Lower leg skin (tissue), 4 donors: Measurements from ENCODE around the gene LZTS2. TPM values are rescaled to one million over a fixed set of nuclear protein-coding genes. Genes with fewer than 3 reads are reported as not detected.

Experiments used
- DNase-seq, 2 donors: peaks; one replicate each; pipeline ENCODE4 v3.0.0-alpha.2; 2019; ENCODE audit warnings: low spot score in 2 of 2
- H3K4me3 ChIP-seq: fragments of 200-600 bp; sonication (generic); 2 replicates; pipeline ENCODE4 v1.5.1; 2017; ENCODE audit warnings: mild to moderate bottlenecking, low read depth; ENCODE audit not compliant: poor library complexity, severe bottlenecking
- POLR2A ChIP-seq, 2 donors: fragments of 450-650 bp; IDR thresholded peaks; one replicate each; pipeline ENCODE4 v1.6.1; 2016 to 2017; ENCODE audit warnings: antibody characterized with exemption in 2 of 2, mild to moderate bottlenecking in 1 of 2, moderate library complexity in 1 of 2
- WGBS, 2 donors: methylation state at CpG; one replicate each; pipeline ENCODE4 v1.1.5; 2018; 5-methylcytosine and 5-hydroxymethylcytosine counted together
- intact Hi-C: fragments of 100-400 bp; cut with DNase I; formaldehyde crosslinking; loops from one replicate; pipeline ENCODE4 v1.15.0; 2023; ENCODE audit warnings: low total_unique reads
- total RNA-seq, 4 donors: library from RNA; depleted of rRNA; stranded (reverse); fragments of >200 nt; gene quantifications; one replicate each; pipeline ENCODE4 v1.1.0, GENCODE V29; 2016
- TF ChIP-seq, protein P1 (sequence below), 3 donors: fragments of 450-650 bp; IDR thresholded peaks; one replicate each; pipeline ENCODE4 v1.5.1; 2016; ENCODE audit warnings: antibody characterized with exemption in 3 of 3, mild to moderate bottlenecking in 3 of 3, moderate library complexity in 2 of 3

The LZTS2 gene
- total RNA-seq, 4 donors from 2014 or later, result 58.9 to 81.4 (median 71.2) TPM

GRCh38 chr10:100980711-100981110 is 18.9 kb upstream of the LZTS2 start:
- H3K4me3 ChIP-seq, result no peak overlapping the region
- peak in 1 of 2 donors; percentile 77 for DNase-seq
- 93 to 94% methylated on average over 7 of the region's 7 CpGs for WGBS, 2 donors
- no peak for TF ChIP-seq POLR2A (IDR thresholded peaks at IDR 0.05)
- TF ChIP-seq, protein P1, sequence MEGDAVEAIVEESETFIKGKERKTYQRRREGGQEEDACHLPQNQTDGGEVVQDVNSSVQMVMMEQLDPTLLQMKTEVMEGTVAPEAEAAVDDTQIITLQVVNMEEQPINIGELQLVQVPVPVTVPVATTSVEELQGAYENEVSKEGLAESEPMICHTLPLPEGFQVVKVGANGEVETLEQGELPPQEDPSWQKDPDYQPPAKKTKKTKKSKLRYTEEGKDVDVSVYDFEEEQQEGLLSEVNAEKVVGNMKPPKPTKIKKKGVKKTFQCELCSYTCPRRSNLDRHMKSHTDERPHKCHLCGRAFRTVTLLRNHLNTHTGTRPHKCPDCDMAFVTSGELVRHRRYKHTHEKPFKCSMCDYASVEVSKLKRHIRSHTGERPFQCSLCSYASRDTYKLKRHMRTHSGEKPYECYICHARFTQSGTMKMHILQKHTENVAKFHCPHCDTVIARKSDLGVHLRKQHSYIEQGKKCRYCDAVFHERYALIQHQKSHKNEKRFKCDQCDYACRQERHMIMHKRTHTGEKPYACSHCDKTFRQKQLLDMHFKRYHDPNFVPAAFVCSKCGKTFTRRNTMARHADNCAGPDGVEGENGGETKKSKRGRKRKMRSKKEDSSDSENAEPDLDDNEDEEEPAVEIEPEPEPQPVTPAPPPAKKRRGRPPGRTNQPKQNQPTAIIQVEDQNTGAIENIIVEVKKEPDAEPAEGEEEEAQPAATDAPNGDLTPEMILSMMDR (IDR thresholded peaks at IDR 0.05), result no peak
- intact Hi-C loops, result no loop called here

DNA sequence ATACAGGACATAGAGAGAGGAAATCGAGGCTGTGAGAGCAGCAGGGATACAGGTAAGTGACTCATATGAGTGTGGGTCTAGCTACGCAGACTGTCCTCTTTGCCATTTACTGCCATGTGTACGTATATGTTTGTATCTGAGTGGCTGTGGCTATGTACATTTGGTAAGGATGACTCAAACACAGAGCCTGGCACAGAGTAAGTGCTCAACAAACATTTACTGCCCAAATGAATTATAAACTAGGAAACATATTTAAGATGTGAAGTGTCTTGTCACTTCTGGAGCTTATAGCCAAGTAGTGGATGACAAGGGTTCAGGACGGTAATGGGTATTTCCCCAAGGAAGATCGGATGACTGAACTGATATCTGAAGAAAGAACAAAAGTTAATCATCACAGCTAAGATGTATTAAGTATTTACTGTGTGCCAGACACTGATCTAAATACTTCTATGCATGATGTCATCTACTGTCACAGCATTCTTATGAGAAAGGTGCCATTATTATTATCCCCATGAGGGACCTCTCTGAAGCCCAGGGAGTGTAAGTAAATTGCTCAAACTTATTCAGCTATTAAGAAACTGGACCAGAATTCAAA is 18.3 kb upstream of the LZTS2 start:
- peak in 1 of 2 donors; percentile 2 for DNase-seq
- WGBS, 2 donors, result 83 to 86% methylated on average over 5 of the region's 5 CpGs
- TF ChIP-seq, protein P1 (IDR thresholded peaks at IDR 0.05), result no peak
- TF ChIP-seq POLR2A (IDR thresholded peaks at IDR 0.05), result no peak
- intact Hi-C loops, result no loop called here
- no peak overlapping the region for H3K4me3 ChIP-seq

DNA sequence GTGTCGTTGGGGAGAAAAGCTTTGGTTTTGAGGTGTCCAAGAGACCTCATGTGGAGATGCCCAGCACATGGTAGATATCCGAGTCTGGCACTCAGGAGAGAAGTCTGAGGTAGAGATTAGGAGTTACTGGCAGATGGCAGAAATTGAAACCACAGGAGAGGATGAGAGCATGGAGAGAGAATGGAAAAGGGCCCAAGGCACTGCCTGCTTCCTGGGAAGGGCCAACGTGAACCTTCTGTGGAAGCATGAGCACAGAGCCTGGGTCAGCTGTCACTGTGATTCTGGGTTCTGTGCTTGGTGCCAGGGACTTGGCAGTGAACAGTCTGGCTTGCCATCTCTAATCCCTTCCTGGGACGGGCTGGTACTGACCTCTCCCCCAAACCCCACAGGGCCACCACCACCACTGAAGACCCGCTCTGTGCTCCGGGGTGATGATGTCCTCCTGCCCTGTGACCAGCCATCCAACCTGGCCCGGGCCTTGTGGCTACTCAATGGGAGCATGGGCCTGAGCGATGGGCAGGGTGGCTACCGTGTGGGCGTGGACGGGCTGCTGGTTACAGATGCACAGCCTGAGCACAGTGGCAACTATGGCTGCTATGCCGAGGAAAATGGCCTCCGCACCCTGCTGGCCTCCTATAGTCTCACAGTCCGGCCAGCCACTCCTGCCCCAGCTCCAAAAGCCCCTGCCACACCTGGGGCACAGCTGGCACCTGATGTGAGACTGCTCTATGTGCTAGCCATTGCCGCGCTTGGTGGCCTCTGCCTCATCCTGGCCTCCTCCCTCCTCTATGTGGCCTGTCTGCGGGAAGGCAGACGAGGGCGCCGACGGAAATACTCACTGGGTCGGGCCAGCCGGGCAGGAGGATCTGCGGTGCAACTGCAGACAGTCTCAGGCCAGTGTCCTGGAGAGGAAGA is 16.4 kb upstream of the LZTS2 start:
- no peak overlapping the region for H3K4me3 ChIP-seq
- intact Hi-C loops, result no loop called here
- 84 to 87% methylated on average over 20 to 24 of the region's 24 CpGs for WGBS, 2 donors
- no peak for TF ChIP-seq POLR2A (IDR thresholded peaks at IDR 0.05)
- TF ChIP-seq, protein P1 (IDR thresholded peaks at IDR 0.05), result no peak
- DNase-seq, result peak in 1 of 2 donors; percentile 77

DNA sequence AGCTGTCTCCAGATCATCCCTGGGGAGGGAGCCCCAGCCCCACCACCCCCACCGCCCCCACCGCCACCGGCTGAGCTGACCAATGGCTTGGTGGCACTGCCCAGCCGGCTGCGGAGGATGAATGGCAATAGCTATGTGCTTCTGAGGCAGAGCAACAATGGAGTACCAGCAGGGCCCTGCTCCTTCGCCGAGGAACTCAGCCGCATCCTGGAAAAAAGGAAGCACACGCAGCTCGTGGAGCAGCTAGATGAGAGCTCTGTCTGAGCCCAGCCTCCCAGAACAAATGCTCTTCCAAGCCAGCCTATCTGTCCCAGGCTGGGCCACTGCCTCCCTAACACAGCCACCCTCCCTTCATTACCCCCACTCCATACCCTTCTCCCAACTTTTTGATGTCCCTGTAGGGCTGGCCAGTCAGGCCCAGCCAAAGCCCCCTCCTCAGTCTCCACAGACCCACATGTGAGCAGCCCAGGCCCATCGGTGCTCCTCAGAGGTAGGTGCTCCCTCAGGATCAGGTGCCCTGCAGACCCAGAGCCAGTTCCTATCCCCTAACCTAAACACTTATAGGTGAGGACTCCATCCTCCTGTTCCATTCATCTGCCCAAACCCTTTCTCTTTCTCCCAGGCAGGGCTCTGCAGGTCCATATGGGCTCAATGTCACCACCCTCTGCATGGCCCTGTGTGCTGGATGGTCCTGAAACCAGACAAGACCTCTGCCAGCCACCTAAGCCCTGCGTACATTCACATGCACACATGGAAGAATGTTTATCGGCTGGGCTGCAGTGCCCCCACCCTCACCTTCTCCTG is 15.5 kb upstream of the LZTS2 start:
- DNase-seq, result peak in 1 of 2 donors; percentile 54
- intact Hi-C loops, result no loop called here
- 88 to 89% methylated on average over 11 to 13 of the region's 13 CpGs for WGBS, 2 donors

DNA sequence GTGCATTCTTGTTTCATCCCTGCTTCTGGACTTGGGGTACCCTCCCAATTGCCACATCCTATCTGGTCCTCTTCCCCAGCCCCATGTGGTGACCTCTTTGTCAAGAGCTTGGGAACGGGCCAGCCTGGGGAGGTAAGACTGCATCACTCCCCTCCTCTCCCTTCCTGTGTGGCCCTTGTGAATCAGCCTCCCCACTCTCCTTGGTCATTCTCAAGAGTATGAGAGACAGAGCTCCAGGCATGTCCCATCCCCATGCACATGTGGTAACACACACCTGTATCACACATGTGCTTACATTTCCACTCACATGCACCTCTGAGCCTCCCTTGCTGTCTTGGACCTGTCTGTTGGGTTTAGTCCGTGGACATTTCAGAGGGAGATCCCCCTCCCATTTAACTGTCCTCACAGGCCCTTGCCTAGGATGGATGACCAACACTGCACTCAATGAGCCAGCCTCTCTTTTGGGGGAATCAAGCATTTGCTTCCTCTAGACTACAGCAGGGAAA is 14.9 kb upstream of the LZTS2 start:
- H3K4me3 ChIP-seq, result no peak overlapping the region
- peak in 1 of 2 donors; percentile 75 for DNase-seq
- 77 to 85% methylated on average over 2 of the region's 2 CpGs for WGBS, 2 donors
- TF ChIP-seq, protein P1 (IDR thresholded peaks at IDR 0.05), result no peak
- TF ChIP-seq POLR2A (IDR thresholded peaks at IDR 0.05), result no peak
- intact Hi-C loops, result no loop called here

More for the DNA sequence above, 15.5 kb upstream of the LZTS2 start:
- TF ChIP-seq POLR2A (IDR thresholded peaks at IDR 0.05), result no peak
- TF ChIP-seq, protein P1 (IDR thresholded peaks at IDR 0.05), result no peak
- H3K4me3 ChIP-seq, result no peak overlapping the region
